IPS-15b (cell line): Measurements from ENCODE around the gene PXDN.
"Not testable (repeated sequence)": the region's sequence is repeated elsewhere in the genome, so short reads cannot be mapped to it uniquely, and the experiment has no call there.

Experiments
- H3K27me3 ChIP-seq: one replicate; pipeline ENCODE4 v1.6.1; 2013; ENCODE audit warnings: low read length; ENCODE audit not compliant: control insufficient read depth, insufficient read depth
- H3K36me3 ChIP-seq: one replicate; pipeline ENCODE4 v1.6.1; 2013; ENCODE audit warnings: low read length; ENCODE audit not compliant: control insufficient read depth, insufficient read depth
- H3K4me1 ChIP-seq: one replicate; pipeline ENCODE4 v1.6.1; 2013; ENCODE audit warnings: mild to moderate bottlenecking, low read length; ENCODE audit not compliant: control insufficient read depth, insufficient read depth
- H3K4me3 ChIP-seq: one replicate; pipeline ENCODE4 v1.5.1; 2013; ENCODE audit warnings: low read depth, low read length
- H3K9ac ChIP-seq: one replicate; pipeline ENCODE4 v1.6.1; 2013; ENCODE audit warnings: low read depth, mild to moderate bottlenecking, low read length
- H3K9me3 ChIP-seq: one replicate; pipeline ENCODE4 v1.6.1; 2013; ENCODE audit warnings: mild to moderate bottlenecking, low read length; ENCODE audit not compliant: control insufficient read depth, insufficient read depth

PXDN gene

GRCh38 chr2:1622521-1623200 lies 121.7 kb downstream of the PXDN start:
- Histone ChIP-seq H3K4me3 (no peak overlapping the region), H3K9ac (no peak overlapping the region), H3K27me3 (no peaks in the 10 kb centered on the region), H3K9me3 (no peaks in the 10 kb centered on the region), H3K4me1 (peaks cover 12% of the 10 kb centered on the region), H3K36me3 (no peaks in the 10 kb centered on the region)

- peaks cover 12% of the 10 kb centered on the region for H3K4me1 ChIP-seq
- H3K36me3 ChIP-seq, H3K27me3 ChIP-seq: not testable (repeated sequence)
These were observed 122.3 kb downstream of the PXDN start for GRCh38 chr2:1621976-1622375.

GRCh38 chr2:1621501-1621900 lies 122.8 kb downstream of the PXDN start:
- Histone ChIP-seq H3K4me3 (no peak overlapping the region), H3K27me3 (no peaks in the 10 kb centered on the region), H3K9me3 (no peaks in the 10 kb centered on the region), H3K9ac (no peak overlapping the region), H3K4me1 (peaks cover 12% of the 10 kb centered on the region), H3K36me3 (no peaks in the 10 kb centered on the region)

More at GRCh38 chr2:1621976-1622375, 122.3 kb downstream of the PXDN start:
- not testable (repeated sequence) for H3K9ac ChIP-seq, H3K4me3 ChIP-seq, H3K9me3 ChIP-seq

- no peak overlapping the region for H3K9ac ChIP-seq
These were observed 123.3 kb downstream of the PXDN start for GRCh38 chr2:1621041-1621440.

GRCh38 chr2:1620081-1620480 lies 124.2 kb downstream of the PXDN start:
- Histone ChIP-seq H3K4me3 (no peak overlapping the region), H3K4me1 (peaks cover 5% of the 10 kb centered on the region), H3K27me3 (no peaks in the 10 kb centered on the region), H3K9me3 (no peaks in the 10 kb centered on the region), H3K36me3 (no peaks in the 10 kb centered on the region), H3K9ac (no peak overlapping the region)

More at GRCh38 chr2:1621041-1621440, 123.3 kb downstream of the PXDN start:
- Histone ChIP-seq H3K4me1 (peaks cover 11% of the 10 kb centered on the region), H3K36me3 (no peaks in the 10 kb centered on the region), H3K27me3 (no peaks in the 10 kb centered on the region), H3K4me3 (no peak overlapping the region), H3K9me3 (no peaks in the 10 kb centered on the region)

GRCh38 chr2:1619556-1619955 lies 124.8 kb downstream of the PXDN start:
- Histone ChIP-seq H3K9me3 (no peaks in the 10 kb centered on the region), H3K4me3 (no peak overlapping the region), H3K4me1 (peaks cover 8% of the 10 kb centered on the region), H3K9ac (no peak overlapping the region), H3K27me3 (no peaks in the 10 kb centered on the region), H3K36me3 (no peaks in the 10 kb centered on the region)

- Histone ChIP-seq H3K36me3 (no peaks in the 10 kb centered on the region), H3K9me3 (no peaks in the 10 kb centered on the region), H3K9ac (no peak overlapping the region), H3K4me1 (peaks cover 14% of the 10 kb centered on the region), H3K4me3 (no peak overlapping the region), H3K27me3 (no peaks in the 10 kb centered on the region)
These were observed 125.3 kb downstream of the PXDN start for GRCh38 chr2:1618974-1619373.

- no peak overlapping the region for H3K9ac ChIP-seq
- peaks cover 19% of the 10 kb centered on the region for H3K4me1 ChIP-seq
- no peaks in the 10 kb centered on the region for H3K27me3 ChIP-seq
- no peaks in the 10 kb centered on the region for H3K9me3 ChIP-seq
- no peak overlapping the region for H3K4me3 ChIP-seq
- H3K36me3 ChIP-seq = no peaks in the 10 kb centered on the region
These were observed 125.9 kb downstream of the PXDN start for GRCh38 chr2:1618191-1618961.

- H3K9ac ChIP-seq = no peak overlapping the region
- H3K4me1 ChIP-seq = peaks cover 19% of the 10 kb centered on the region
- no peaks in the 10 kb centered on the region for H3K9me3 ChIP-seq
- H3K4me3 ChIP-seq = no peak overlapping the region
- H3K27me3 ChIP-seq = no peaks in the 10 kb centered on the region
- no peaks in the 10 kb centered on the region for H3K36me3 ChIP-seq
These were observed 126.8 kb downstream of the PXDN start for GRCh38 chr2:1617425-1618021.

GRCh38 chr2:1614564-1614963 lies 129.8 kb downstream of the PXDN start:
- H3K9ac ChIP-seq = no peak overlapping the region
- H3K27me3 ChIP-seq = no peaks in the 10 kb centered on the region
- H3K4me3 ChIP-seq = no peak overlapping the region
- H3K4me1 ChIP-seq = peaks cover 19% of the 10 kb centered on the region
- no peaks in the 10 kb centered on the region for H3K36me3 ChIP-seq
- H3K9me3 ChIP-seq = no peaks in the 10 kb centered on the region

GRCh38 chr2:1613731-1614354 lies 130.5 kb downstream of the PXDN start:
- no peak overlapping the region for H3K9ac ChIP-seq
- peaks cover 19% of the 10 kb centered on the region for H3K4me1 ChIP-seq
- H3K9me3 ChIP-seq = no peaks in the 10 kb centered on the region
- no peaks in the 10 kb centered on the region for H3K36me3 ChIP-seq
- no peak overlapping the region for H3K4me3 ChIP-seq
- no peaks in the 10 kb centered on the region for H3K27me3 ChIP-seq
